GM20000 (cell line): ENCODE data around the gene XBP1.
A peak's percentile ranks its signal among the peaks of the same experiment; 100 is the strongest.
"Not testable (repeated sequence)": the region's sequence is repeated elsewhere in the genome, so short reads cannot be mapped to it uniquely, and the experiment has no call there.

Source experiments
- DNase-seq: peaks from one replicate; pipeline ENCODE4 v3.0.0; 2012; ENCODE audit warnings: low spot score
- CTCF ChIP-seq: IDR thresholded peaks from 2 replicates; pipeline ENCODE4 v1.5.1; 2012; ENCODE audit warnings: mild to moderate bottlenecking, control low read depth; ENCODE audit errors: extremely low read depth, missing control alignments

Gene XBP1

GRCh38 chr22:28833276-28833923, 33.0 kb upstream of the XBP1 start:
- no peak for DNase-seq
- TF ChIP-seq CTCF = no peak

- no peak for DNase-seq
- no peak for TF ChIP-seq CTCF
These were observed 32.4 kb upstream of the XBP1 start for GRCh38 chr22:28832731-28833130.

GRCh38 chr22:28831140-28832072, 31.0 kb upstream of the XBP1 start:
- DNase-seq = no peak
- TF ChIP-seq CTCF = no peak

GRCh38 chr22:28830441-28830840, 30.1 kb upstream of the XBP1 start:
- TF ChIP-seq CTCF = no peak
- DNase-seq = no peak

GRCh38 chr22:28829358-28830181, 29.2 kb upstream of the XBP1 start:
- peak; percentile 80 for DNase-seq
- peak; percentile 89 for TF ChIP-seq CTCF

- TF ChIP-seq CTCF = no peak
- no peak for DNase-seq
These were observed 26.6 kb upstream of the XBP1 start for GRCh38 chr22:28826921-28827320.

- not testable (repeated sequence) for DNase-seq
These were observed 26.1 kb upstream of the XBP1 start for GRCh38 chr22:28826430-28826829.

- not testable (repeated sequence) for DNase-seq
These were observed 24.1 kb upstream of the XBP1 start for GRCh38 chr22:28824455-28824854.
